ENCODE measurements around the gene IL1R2.
"Not testable (repeated sequence)": the region's sequence is repeated elsewhere in the genome, so short reads cannot be mapped to it uniquely, and the experiment has no call there.

The IL1R2 gene

GRCh38 chr2:102000813-102001766 is 9.3 kb downstream of the IL1R2 start:
- Histone ChIP-seq H2BK15ac (replicated peaks; ENCODE audit: low read depth) (no peak overlapping the region), H2AK5ac (ENCODE audit: low read length) (no peak overlapping the region), H3K79me2 (ENCODE audit: control insufficient read depth, insufficient read depth, low read length) (no peaks in the 10 kb centered on the region), H3K27ac (ENCODE audit: low read depth, low read length) (no peak overlapping the region), H3K27me3 (ENCODE audit: insufficient read depth, low read length, poor library complexity) (no peaks in the 10 kb centered on the region), H4K5ac (ENCODE audit: low read length) (no peak overlapping the region), H3K79me1 (ENCODE audit: low read length) (no peaks in the 10 kb centered on the region), H3K4me2 (ENCODE audit: low read length) (no peak overlapping the region), H2BK5ac (ENCODE audit: low read length) (no peak overlapping the region), H3K4me1 (ENCODE audit: control insufficient read depth, low read depth, low read length) (no peaks in the 10 kb centered on the region), H3K4ac (ENCODE audit: low read depth, low read length) (no peak overlapping the region), H4K8ac (ENCODE audit: low read depth, low read length) (no peak overlapping the region), H3K9ac (ENCODE audit: low read length) (no peak overlapping the region), H3K18ac (ENCODE audit: low read length) (no peak overlapping the region), H3K23ac (ENCODE audit: low read length) (no peak overlapping the region), H3K56ac (ENCODE audit: low read length) (no peak overlapping the region), H3K36me3 (ENCODE audit: control insufficient read depth, insufficient read depth, low read length) (no peaks in the 10 kb centered on the region), H2BK120ac (ENCODE audit: low read depth, low read length) (no peak overlapping the region), H3K4me3 (ENCODE audit: low read length) (no peak overlapping the region)
- DNase-seq: no peak
- no CpG with 5 or more reads among the region's 7 CpGs for WGBS (ENCODE audit: extremely low coverage, insufficient coverage, low lambda C conversion rate)

- Histone ChIP-seq H3K9ac (ENCODE audit: low read length) (no peak overlapping the region), H3K4me3 (ENCODE audit: low read length) (no peak overlapping the region), H3K79me2 (ENCODE audit: control insufficient read depth, insufficient read depth, low read length) (no peaks in the 10 kb centered on the region), H3K56ac (ENCODE audit: low read length) (no peak overlapping the region), H2BK120ac (ENCODE audit: low read depth, low read length) (no peak overlapping the region), H2AK5ac (ENCODE audit: low read length) (no peak overlapping the region), H3K23ac (ENCODE audit: low read length) (no peak overlapping the region), H3K79me1 (ENCODE audit: low read length) (no peaks in the 10 kb centered on the region), H3K4me1 (ENCODE audit: control insufficient read depth, low read depth, low read length) (no peaks in the 10 kb centered on the region), H3K27me3 (ENCODE audit: insufficient read depth, low read length, poor library complexity) (no peaks in the 10 kb centered on the region), H4K5ac (ENCODE audit: low read length) (no peak overlapping the region), H4K8ac (ENCODE audit: low read depth, low read length) (no peak overlapping the region), H3K27ac (ENCODE audit: low read depth, low read length) (no peak overlapping the region), H3K36me3 (ENCODE audit: control insufficient read depth, insufficient read depth, low read length) (no peaks in the 10 kb centered on the region), H2BK15ac (replicated peaks; ENCODE audit: low read depth) (no peak overlapping the region), H3K4ac (ENCODE audit: low read depth, low read length) (no peak overlapping the region), H2BK5ac (ENCODE audit: low read length) (no peak overlapping the region), H3K18ac (ENCODE audit: low read length) (no peak overlapping the region), H3K4me2 (ENCODE audit: low read length) (no peak overlapping the region)
- DNase-seq: no peak
- WGBS (ENCODE audit: extremely low coverage, insufficient coverage, low lambda C conversion rate): no CpG with 5 or more reads among the region's 4 CpGs
Observed at GRCh38 chr2:102001767-102002142, 10.0 kb downstream of the IL1R2 start.

GRCh38 chr2:102002228-102002627 is 10.5 kb downstream of the IL1R2 start:
- no CpG with 5 or more reads among the region's 3 CpGs for WGBS (ENCODE audit: extremely low coverage, insufficient coverage, low lambda C conversion rate)
- Histone ChIP-seq H2BK5ac (ENCODE audit: low read length) (no peak overlapping the region), H2BK15ac (replicated peaks; ENCODE audit: low read depth) (no peak overlapping the region), H3K9ac (ENCODE audit: low read length) (no peak overlapping the region), H3K56ac (ENCODE audit: low read length) (no peak overlapping the region), H3K27me3 (ENCODE audit: insufficient read depth, low read length, poor library complexity) (no peaks in the 10 kb centered on the region), H3K4me1 (ENCODE audit: control insufficient read depth, low read depth, low read length) (no peaks in the 10 kb centered on the region), H3K4me3 (ENCODE audit: low read length) (no peak overlapping the region), H2BK120ac (ENCODE audit: low read depth, low read length) (no peak overlapping the region), H4K5ac (ENCODE audit: low read length) (no peak overlapping the region), H2AK5ac (ENCODE audit: low read length) (no peak overlapping the region), H3K4me2 (ENCODE audit: low read length) (no peak overlapping the region), H4K8ac (ENCODE audit: low read depth, low read length) (no peak overlapping the region), H3K79me1 (ENCODE audit: low read length) (no peaks in the 10 kb centered on the region), H3K27ac (ENCODE audit: low read depth, low read length) (no peak overlapping the region), H3K36me3 (ENCODE audit: control insufficient read depth, insufficient read depth, low read length) (no peaks in the 10 kb centered on the region), H3K4ac (ENCODE audit: low read depth, low read length) (no peak overlapping the region), H3K79me2 (ENCODE audit: control insufficient read depth, insufficient read depth, low read length) (no peaks in the 10 kb centered on the region), H3K18ac (ENCODE audit: low read length) (no peak overlapping the region), H3K23ac (ENCODE audit: low read length) (no peak overlapping the region)
- no peak for DNase-seq

DNA sequence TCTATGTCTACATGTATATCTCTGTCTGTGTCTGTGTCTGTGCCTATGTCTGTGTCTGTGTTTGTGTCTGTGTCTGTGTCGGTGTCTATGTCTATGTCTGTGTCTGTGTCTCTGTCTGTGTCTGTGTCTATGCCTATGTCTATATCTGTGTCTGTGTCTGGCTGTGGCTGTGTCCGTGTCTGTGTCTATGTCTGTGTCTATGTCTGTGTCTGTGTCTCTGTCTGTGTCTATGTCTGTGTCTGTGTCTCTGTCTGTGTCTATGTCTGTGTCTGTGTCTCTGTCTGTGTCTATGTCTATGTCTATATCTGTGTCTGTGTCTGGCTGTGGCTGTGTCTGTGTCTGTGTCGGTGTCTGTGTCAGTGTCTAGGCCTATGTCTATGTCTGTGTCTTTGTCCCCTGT is 11.1 kb downstream of the IL1R2 start:
- H2BK15ac ChIP-seq (replicated peaks; ENCODE audit: low read depth); H3K79me2 ChIP-seq (ENCODE audit: control insufficient read depth, insufficient read depth, low read length); H3K23ac ChIP-seq (ENCODE audit: low read length); H4K8ac ChIP-seq (ENCODE audit: low read depth, low read length); H3K27ac ChIP-seq (ENCODE audit: low read depth, low read length); H3K4me1 ChIP-seq (ENCODE audit: control insufficient read depth, low read depth, low read length); H2AK5ac ChIP-seq (ENCODE audit: low read length); H2BK5ac ChIP-seq (ENCODE audit: low read length); H3K4me3 ChIP-seq (ENCODE audit: low read length); H3K4me2 ChIP-seq (ENCODE audit: low read length); H2BK120ac ChIP-seq (ENCODE audit: low read depth, low read length); H3K36me3 ChIP-seq (ENCODE audit: control insufficient read depth, insufficient read depth, low read length); H3K18ac ChIP-seq (ENCODE audit: low read length); H3K27me3 ChIP-seq (ENCODE audit: insufficient read depth, low read length, poor library complexity); H4K5ac ChIP-seq (ENCODE audit: low read length); H3K79me1 ChIP-seq (ENCODE audit: low read length); H3K56ac ChIP-seq (ENCODE audit: low read length); H3K4ac ChIP-seq (ENCODE audit: low read depth, low read length); H3K9ac ChIP-seq (ENCODE audit: low read length); DNase-seq: not testable (repeated sequence)
- WGBS (ENCODE audit: extremely low coverage, insufficient coverage, low lambda C conversion rate): no CpG with 5 or more reads among the region's 3 CpGs

DNA sequence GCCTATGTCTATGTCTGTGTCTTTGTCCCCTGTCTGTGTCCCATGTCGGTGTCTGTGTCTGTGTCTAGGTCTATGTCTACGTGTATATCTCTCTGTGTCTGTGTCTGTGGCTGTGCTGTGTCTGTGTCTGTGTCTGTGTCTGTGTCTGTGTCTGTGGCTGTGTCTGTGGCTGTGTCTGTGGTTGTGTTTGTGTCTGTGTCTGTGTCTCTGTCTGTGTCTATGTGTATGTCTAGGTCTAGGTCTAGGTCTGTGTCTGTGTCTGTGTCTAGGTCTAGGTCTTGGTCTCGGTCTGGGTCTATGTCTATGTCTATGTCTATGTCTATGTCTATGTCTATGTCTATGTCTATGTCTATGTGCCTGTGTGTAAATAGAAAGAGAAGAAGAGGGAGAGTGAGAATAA is 11.9 kb downstream of the IL1R2 start:
- no peak overlapping the region for H3K27ac ChIP-seq (ENCODE audit: low read depth, low read length)
- H3K4me3 ChIP-seq (ENCODE audit: low read length): no peak overlapping the region
- no peak overlapping the region for H3K23ac ChIP-seq (ENCODE audit: low read length)
- no peak for DNase-seq
- H3K79me1 ChIP-seq (ENCODE audit: low read length): no peaks in the 10 kb centered on the region
- H4K8ac ChIP-seq (ENCODE audit: low read depth, low read length): no peak overlapping the region
- no peak overlapping the region for H2BK120ac ChIP-seq (ENCODE audit: low read depth, low read length)
- no peak overlapping the region for H3K18ac ChIP-seq (ENCODE audit: low read length)
- H2BK5ac ChIP-seq (ENCODE audit: low read length): no peak overlapping the region
- no peaks in the 10 kb centered on the region for H3K79me2 ChIP-seq (ENCODE audit: control insufficient read depth, insufficient read depth, low read length)
- no peak overlapping the region for H3K56ac ChIP-seq (ENCODE audit: low read length)
- no peak overlapping the region for H3K4me2 ChIP-seq (ENCODE audit: low read length)
- no peak overlapping the region for H2BK15ac ChIP-seq (replicated peaks; ENCODE audit: low read depth)
- H2AK5ac ChIP-seq (ENCODE audit: low read length): no peak overlapping the region
- H3K9ac ChIP-seq (ENCODE audit: low read length): no peak overlapping the region
- H4K5ac ChIP-seq (ENCODE audit: low read length): no peak overlapping the region
- no peak overlapping the region for H3K4ac ChIP-seq (ENCODE audit: low read depth, low read length)
- H3K36me3 ChIP-seq (ENCODE audit: control insufficient read depth, insufficient read depth, low read length): no peaks in the 10 kb centered on the region
- WGBS (ENCODE audit: extremely low coverage, insufficient coverage, low lambda C conversion rate): no CpG with 5 or more reads among the region's 3 CpGs
- no peaks in the 10 kb centered on the region for H3K4me1 ChIP-seq (ENCODE audit: control insufficient read depth, low read depth, low read length)
- no peaks in the 10 kb centered on the region for H3K27me3 ChIP-seq (ENCODE audit: insufficient read depth, low read length, poor library complexity)

DNA sequence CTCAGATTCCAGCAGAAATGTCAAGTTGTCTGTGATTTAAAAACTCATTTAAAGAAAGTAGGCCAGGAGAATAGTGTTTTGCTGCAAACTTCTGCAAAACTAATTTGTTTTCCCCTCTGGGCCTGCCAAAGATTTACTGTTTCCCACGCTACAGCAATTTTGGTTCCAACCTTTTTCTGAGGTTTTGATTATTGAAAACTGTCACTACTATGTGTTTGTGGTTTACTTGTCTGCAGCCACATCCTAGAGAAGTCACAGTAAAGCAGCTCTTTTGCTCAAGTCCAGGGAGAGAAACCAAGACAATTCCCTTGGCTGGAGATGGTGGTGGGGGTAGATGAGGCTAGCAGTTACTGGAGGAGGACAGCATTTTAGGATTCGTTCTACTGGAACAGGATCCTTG is 12.8 kb downstream of the IL1R2 start:
- Histone ChIP-seq H4K8ac (ENCODE audit: low read depth, low read length) (no peak overlapping the region), H3K4me3 (ENCODE audit: low read length) (no peak overlapping the region), H4K5ac (ENCODE audit: low read length) (no peak overlapping the region), H3K79me1 (ENCODE audit: low read length) (no peaks in the 10 kb centered on the region), H3K79me2 (ENCODE audit: control insufficient read depth, insufficient read depth, low read length) (no peaks in the 10 kb centered on the region), H3K4me1 (ENCODE audit: control insufficient read depth, low read depth, low read length) (no peaks in the 10 kb centered on the region), H2BK120ac (ENCODE audit: low read depth, low read length) (no peak overlapping the region), H2AK5ac (ENCODE audit: low read length) (no peak overlapping the region), H3K56ac (ENCODE audit: low read length) (no peak overlapping the region), H3K9ac (ENCODE audit: low read length) (no peak overlapping the region), H3K36me3 (ENCODE audit: control insufficient read depth, insufficient read depth, low read length) (no peaks in the 10 kb centered on the region), H2BK5ac (ENCODE audit: low read length) (no peak overlapping the region), H2BK15ac (replicated peaks; ENCODE audit: low read depth) (no peak overlapping the region), H3K4ac (ENCODE audit: low read depth, low read length) (no peak overlapping the region), H3K27me3 (ENCODE audit: insufficient read depth, low read length, poor library complexity) (no peaks in the 10 kb centered on the region), H3K23ac (ENCODE audit: low read length) (no peak overlapping the region), H3K18ac (ENCODE audit: low read length) (no peak overlapping the region), H3K27ac (ENCODE audit: low read depth, low read length) (no peak overlapping the region), H3K4me2 (ENCODE audit: low read length) (no peak overlapping the region)
- WGBS (ENCODE audit: extremely low coverage, insufficient coverage, low lambda C conversion rate): no CpG with 5 or more reads among the region's 2 CpGs
- DNase-seq: no peak
